DND-41 (cell line): Measurements from ENCODE around the gene DPY19L2.
"Not testable (repeated sequence)": the region's sequence is repeated elsewhere in the genome, so short reads cannot be mapped to it uniquely, and the experiment has no call there.

Experiments used
- EZH2 ChIP-seq: IDR thresholded peaks from 3 replicates; pipeline ENCODE4 v1.6.1; 2012; ENCODE audit warnings: borderline replicate concordance, low read depth, mild to moderate bottlenecking, moderate library complexity, low read length, inconsistent platforms; ENCODE audit not compliant: severe bottlenecking
- TF ChIP-seq, protein P1 (sequence below): IDR thresholded peaks from 2 replicates; pipeline ENCODE4 v1.5.1; 2012; ENCODE audit warnings: borderline replicate concordance, low read length, moderate library complexity, mild to moderate bottlenecking; ENCODE audit not compliant: poor library complexity, severe bottlenecking; ENCODE audit errors: extremely low read depth

- TF ChIP-seq, protein P1, sequence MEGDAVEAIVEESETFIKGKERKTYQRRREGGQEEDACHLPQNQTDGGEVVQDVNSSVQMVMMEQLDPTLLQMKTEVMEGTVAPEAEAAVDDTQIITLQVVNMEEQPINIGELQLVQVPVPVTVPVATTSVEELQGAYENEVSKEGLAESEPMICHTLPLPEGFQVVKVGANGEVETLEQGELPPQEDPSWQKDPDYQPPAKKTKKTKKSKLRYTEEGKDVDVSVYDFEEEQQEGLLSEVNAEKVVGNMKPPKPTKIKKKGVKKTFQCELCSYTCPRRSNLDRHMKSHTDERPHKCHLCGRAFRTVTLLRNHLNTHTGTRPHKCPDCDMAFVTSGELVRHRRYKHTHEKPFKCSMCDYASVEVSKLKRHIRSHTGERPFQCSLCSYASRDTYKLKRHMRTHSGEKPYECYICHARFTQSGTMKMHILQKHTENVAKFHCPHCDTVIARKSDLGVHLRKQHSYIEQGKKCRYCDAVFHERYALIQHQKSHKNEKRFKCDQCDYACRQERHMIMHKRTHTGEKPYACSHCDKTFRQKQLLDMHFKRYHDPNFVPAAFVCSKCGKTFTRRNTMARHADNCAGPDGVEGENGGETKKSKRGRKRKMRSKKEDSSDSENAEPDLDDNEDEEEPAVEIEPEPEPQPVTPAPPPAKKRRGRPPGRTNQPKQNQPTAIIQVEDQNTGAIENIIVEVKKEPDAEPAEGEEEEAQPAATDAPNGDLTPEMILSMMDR: not testable (repeated sequence)
- TF ChIP-seq EZH2: not testable (repeated sequence)
Measured at GRCh38 chr12:63699011-63699410, 30.7 kb upstream of the DPY19L2 start.
